Endodermal cell (in vitro differentiated cells): ENCODE results near the gene GNAL. TPM values are rescaled to one million over a fixed set of nuclear protein-coding genes. Genes with fewer than 3 reads are reported as not detected.

Experiments
- DNase-seq: peaks from one replicate; pipeline ENCODE4 v3.0.0-alpha.2; 2017
- H3K27ac ChIP-seq: 2 replicates; pipeline ENCODE4 v1.5.1; 2013; ENCODE audit warnings: mild to moderate bottlenecking, low read depth, low read length, moderate library complexity
- H3K27me3 ChIP-seq: 2 replicates; pipeline ENCODE4 v1.6.1; 2013; ENCODE audit warnings: mild to moderate bottlenecking, low read length, moderate library complexity; ENCODE audit not compliant: insufficient read depth, control insufficient read depth, poor library complexity, severe bottlenecking
- H3K36me3 ChIP-seq: 2 replicates; pipeline ENCODE4 v1.7.0; 2013; ENCODE audit warnings: mild to moderate bottlenecking, low read length, moderate library complexity; ENCODE audit not compliant: control insufficient read depth, insufficient read depth
- H3K4me1 ChIP-seq: one replicate; pipeline ENCODE4 v1.7.0; 2013; ENCODE audit warnings: low read length; ENCODE audit not compliant: control insufficient read depth, insufficient read depth
- H3K4me3 ChIP-seq: 2 replicates; pipeline ENCODE4 v1.5.1; 2013; ENCODE audit warnings: mild to moderate bottlenecking, low read length, moderate library complexity
- H3K9ac ChIP-seq: 2 replicates; pipeline ENCODE4 v1.6.1; 2013; ENCODE audit warnings: mild to moderate bottlenecking, low read length, moderate library complexity; ENCODE audit not compliant: poor library complexity, severe bottlenecking; ENCODE audit errors: extremely low read depth
- H3K9me3 ChIP-seq: 2 replicates; pipeline ENCODE4 v1.6.1; 2013; ENCODE audit warnings: mild to moderate bottlenecking, low read length, moderate library complexity; ENCODE audit not compliant: control insufficient read depth
- H3K27ac Mint-ChIP-seq: 2 replicates; pipeline ENCODE4 v1.8.0; 2020; ENCODE audit warnings: mixed read lengths
- H3K27me3 Mint-ChIP-seq: 2 replicates; pipeline ENCODE4 v1.8.0; 2021; ENCODE audit warnings: mild to moderate bottlenecking, mixed read lengths; ENCODE audit not compliant: insufficient read depth
- H3K36me3 Mint-ChIP-seq: 2 replicates; pipeline ENCODE4 v1.8.0; 2020; ENCODE audit warnings: low read depth, mixed read lengths
- H3K4me1 Mint-ChIP-seq: 2 replicates; pipeline ENCODE4 v1.8.0; 2020; ENCODE audit warnings: mixed read lengths
- H3K4me3 Mint-ChIP-seq: 2 replicates; pipeline ENCODE4 v1.8.0; 2020; ENCODE audit warnings: mild to moderate bottlenecking, moderate library complexity, mixed read lengths
- H3K9me3 Mint-ChIP-seq: 2 replicates; pipeline ENCODE4 v1.8.0; 2020; ENCODE audit warnings: mild to moderate bottlenecking, mixed read lengths
- CTCF ChIP-seq: fragments of 200-600 bp; sonication (generic); conservative IDR thresholded peaks from 2 replicates; pipeline ENCODE4 v1.5.0; 2021; ENCODE audit warnings: antibody characterized with exemption, mild to moderate bottlenecking
- WGBS, 2 experiments: methylation state at CpG; one replicate each; pipeline versions ENCODE4 v1.1.5 to v1.1.7; 2013; ENCODE audit warnings: missing lambda C conversion rate in 2 of 2, mixed read lengths in 1 of 2; ENCODE audit not compliant: insufficient coverage in 1 of 2, insufficient read length in 1 of 2; 5-methylcytosine and 5-hydroxymethylcytosine counted together
- total RNA-seq, 2 donors: library from RNA; stranded (reverse); fragmentation: NEBNext Ultra II Directional in 1 of 2; extraction: Animal tissue kit (Norgen Biotek cat#: 25700) in 1 of 2; gene quantifications; 2 replicates in 1 of 2; 3 replicates in 1 of 2; pipeline ENCODE4 v1.2.1, GENCODE V29; 2021

Gene GNAL
- total RNA-seq, 2 donors from 2014 or later, result 37.9 to 58.2 TPM

- Histone ChIP-seq H3K27me3 (no peaks in the 10 kb centered on the region), H3K9me3 (no peaks in the 10 kb centered on the region), H3K36me3 (no peaks in the 10 kb centered on the region), H3K9ac (no peak overlapping the region), H3K4me3 (no peak overlapping the region), H3K27ac (no peak overlapping the region), H3K4me1 (no peaks in the 10 kb centered on the region)
- no peaks in the 10 kb centered on the region for H3K27me3 Mint-ChIP-seq
- no peaks in the 10 kb centered on the region for H3K9me3 Mint-ChIP-seq
- WGBS, 2 experiments, result 91 to 96% methylated on average over 1 to 2 of the region's 2 CpGs
- no peak for TF ChIP-seq CTCF
- peaks cover 3% of the 10 kb centered on the region for H3K4me1 Mint-ChIP-seq
- no peak overlapping the region for H3K27ac Mint-ChIP-seq
- H3K4me3 Mint-ChIP-seq, result no peak overlapping the region
- DNase-seq, result no peak
- H3K36me3 Mint-ChIP-seq, result no peaks in the 10 kb centered on the region
These were observed 6.7 kb downstream of the GNAL start for GRCh38 chr18:11695736-11696135.

- Histone ChIP-seq H3K36me3 (no peaks in the 10 kb centered on the region), H3K27ac (no peak overlapping the region), H3K4me1 (no peaks in the 10 kb centered on the region), H3K9me3 (no peaks in the 10 kb centered on the region), H3K27me3 (no peaks in the 10 kb centered on the region), H3K4me3 (no peak overlapping the region), H3K9ac (no peak overlapping the region)
- WGBS, 2 experiments, result 87 to 97% methylated on average over 3 to 6 of the region's 7 CpGs
- Mint-ChIP-seq H3K9me3 (no peaks in the 10 kb centered on the region), H3K4me1 (peaks cover 3% of the 10 kb centered on the region), H3K27me3 (no peaks in the 10 kb centered on the region), H3K36me3 (no peaks in the 10 kb centered on the region), H3K4me3 (no peak overlapping the region), H3K27ac (no peak overlapping the region)
- no peak for DNase-seq
- TF ChIP-seq CTCF, result no peak
These were observed 7.4 kb downstream of the GNAL start for GRCh38 chr18:11696451-11696850.

GRCh38 chr18:11700876-11701275, 11.8 kb downstream of the GNAL start:
- H3K9me3 ChIP-seq, result no peaks in the 10 kb centered on the region
- no peak overlapping the region for H3K27ac ChIP-seq
- Mint-ChIP-seq H3K27ac (no peak overlapping the region), H3K4me3 (no peak overlapping the region), H3K27me3 (no peaks in the 10 kb centered on the region), H3K4me1 (peaks cover 14% of the 10 kb centered on the region), H3K9me3 (no peaks in the 10 kb centered on the region), H3K36me3 (no peaks in the 10 kb centered on the region)
- no peak overlapping the region for H3K9ac ChIP-seq
- no peak overlapping the region for H3K4me3 ChIP-seq
- H3K4me1 ChIP-seq, result no peaks in the 10 kb centered on the region
- no peaks in the 10 kb centered on the region for H3K27me3 ChIP-seq
- TF ChIP-seq CTCF, result no peak
- WGBS, 2 experiments, result 96 to 100% methylated on average over 5 to 6 of the region's 6 CpGs
- H3K36me3 ChIP-seq, result peaks cover 3% of the 10 kb centered on the region
- no peak for DNase-seq
